Measurements from ENCODE around the gene CFAP46. TPM values are rescaled to one million over a fixed set of nuclear protein-coding genes. Genes with fewer than 3 reads are reported as not detected.

The CFAP46 gene
- total and polyA plus RNA-seq, 2 donors (not counting 1 experiment from before 2014, with no cell fraction given), result 0.07 TPM; not detected in 1

DNA sequence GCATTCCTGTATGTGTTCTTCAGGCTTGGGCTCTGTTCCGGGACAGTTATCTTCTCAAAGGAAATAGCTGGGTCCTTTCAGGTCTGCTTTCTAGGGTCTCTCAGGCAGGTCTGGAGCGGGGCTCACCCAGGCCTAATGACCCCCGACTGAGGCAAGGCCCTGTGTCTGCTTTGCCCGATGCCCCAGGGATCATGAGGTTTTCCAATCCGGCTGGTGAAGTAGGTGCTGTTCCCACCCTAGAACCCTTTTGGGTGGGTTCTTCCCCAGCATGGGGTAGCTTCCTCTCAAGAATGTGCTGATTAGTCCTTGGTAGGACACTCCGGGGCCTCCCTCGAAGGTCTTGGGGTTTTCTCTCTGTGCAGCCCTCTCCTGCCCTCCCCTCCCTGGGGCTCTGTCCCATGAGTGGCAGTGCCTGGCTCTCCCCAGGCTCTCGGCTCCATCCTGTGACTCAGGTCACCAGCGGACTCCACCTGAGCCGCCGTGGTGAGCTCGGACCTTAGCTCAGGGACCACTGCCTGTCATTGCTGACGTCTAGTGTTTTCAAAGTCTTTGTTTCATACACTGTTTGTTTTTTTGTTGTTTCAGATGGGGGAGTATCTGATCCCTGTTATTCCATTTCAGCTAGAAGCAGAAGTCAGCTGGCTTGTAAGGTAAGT is 85.4 kb downstream of the CFAP46 start:
- ATAC-seq (ENCODE audit: low read depth) (no peak), DNase-seq (no peak)
- H3K9me3 Mint-ChIP-seq (ENCODE audit: insufficient read depth), result no peaks in the 10 kb centered on the region
- Histone ChIP-seq H3K79me2 (ENCODE audit: control insufficient read depth, insufficient read depth, low read length) (no peaks in the 10 kb centered on the region), H3K4me1 (ENCODE audit: control insufficient read depth in 2 of 2, insufficient read depth in 2 of 2, low read length in 2 of 2) (no peaks in the 10 kb centered on the region), H3K27me3 (replicated peaks in 1 of 4; ENCODE audit: control extremely low read depth in 1 of 4, control insufficient read depth in 3 of 4, insufficient read depth in 4 of 4, low read length in 3 of 4) (no peaks in the 10 kb centered on the region), H3K36me3 (replicated peaks in 1 of 2; ENCODE audit: control extremely low read depth in 1 of 2, control insufficient read depth in 1 of 2, extremely low read depth in 1 of 2, insufficient read depth in 2 of 2, low read length in 1 of 2) (no peaks in the 10 kb centered on the region), H3K9me3 (ENCODE audit: control extremely low read depth in 1 of 3, control insufficient read depth in 2 of 3, insufficient read depth in 1 of 3, low read length in 2 of 3) (peaks cover 0 to 16% (median 3%) of the 10 kb centered on the region in 3 donors), H3K4me3 (ENCODE audit: control extremely low read depth in 1 of 5, extremely low read depth in 1 of 5, insufficient read depth in 1 of 5, low read depth in 2 of 5, low read length in 4 of 5) (no peak overlapping the region), H3K9ac (ENCODE audit: low read length) (no peak overlapping the region), H4K20me1 (ENCODE audit: control insufficient read depth, insufficient read depth, low read length, poor library complexity, severe bottlenecking) (no peaks in the 10 kb centered on the region), H2AFZ (ENCODE audit: insufficient read depth, low read depth, low read length, poor library complexity, severe bottlenecking) (no peak overlapping the region), H3K27ac (ENCODE audit: low read length in 2 of 2) (no peak overlapping the region), H3K4me2 (replicated peaks; ENCODE audit: low read depth, low read length, poor library complexity, severe bottlenecking) (no peak overlapping the region)
- H3K27ac Mint-ChIP-seq, result no peak overlapping the region
- H3K4me1 Mint-ChIP-seq, result no peaks in the 10 kb centered on the region
- H3K27me3 Mint-ChIP-seq, result peaks cover 17% of the 10 kb centered on the region
- POLR2A ChIA-PET, result no interaction called here
- TF ChIP-seq EZH2 (IDR thresholded peaks at IDR 0.05; ENCODE audit: borderline replicate concordance, insufficient read depth, low read depth, low read length, poor library complexity, severe bottlenecking), result no peak
- TF ChIP-seq, protein P1, sequence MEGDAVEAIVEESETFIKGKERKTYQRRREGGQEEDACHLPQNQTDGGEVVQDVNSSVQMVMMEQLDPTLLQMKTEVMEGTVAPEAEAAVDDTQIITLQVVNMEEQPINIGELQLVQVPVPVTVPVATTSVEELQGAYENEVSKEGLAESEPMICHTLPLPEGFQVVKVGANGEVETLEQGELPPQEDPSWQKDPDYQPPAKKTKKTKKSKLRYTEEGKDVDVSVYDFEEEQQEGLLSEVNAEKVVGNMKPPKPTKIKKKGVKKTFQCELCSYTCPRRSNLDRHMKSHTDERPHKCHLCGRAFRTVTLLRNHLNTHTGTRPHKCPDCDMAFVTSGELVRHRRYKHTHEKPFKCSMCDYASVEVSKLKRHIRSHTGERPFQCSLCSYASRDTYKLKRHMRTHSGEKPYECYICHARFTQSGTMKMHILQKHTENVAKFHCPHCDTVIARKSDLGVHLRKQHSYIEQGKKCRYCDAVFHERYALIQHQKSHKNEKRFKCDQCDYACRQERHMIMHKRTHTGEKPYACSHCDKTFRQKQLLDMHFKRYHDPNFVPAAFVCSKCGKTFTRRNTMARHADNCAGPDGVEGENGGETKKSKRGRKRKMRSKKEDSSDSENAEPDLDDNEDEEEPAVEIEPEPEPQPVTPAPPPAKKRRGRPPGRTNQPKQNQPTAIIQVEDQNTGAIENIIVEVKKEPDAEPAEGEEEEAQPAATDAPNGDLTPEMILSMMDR (IDR thresholded peaks at IDR 0.05), result no peak
- no peak overlapping the region for H3K4me3 Mint-ChIP-seq
- WGBS (ENCODE audit: insufficient coverage), result 98% methylated on average over 13 of the region's 13 CpGs
- intact Hi-C loops (cut with micrococcal nuclease), result no loop called here
- CTCF ChIA-PET, result no interaction called here

DNA sequence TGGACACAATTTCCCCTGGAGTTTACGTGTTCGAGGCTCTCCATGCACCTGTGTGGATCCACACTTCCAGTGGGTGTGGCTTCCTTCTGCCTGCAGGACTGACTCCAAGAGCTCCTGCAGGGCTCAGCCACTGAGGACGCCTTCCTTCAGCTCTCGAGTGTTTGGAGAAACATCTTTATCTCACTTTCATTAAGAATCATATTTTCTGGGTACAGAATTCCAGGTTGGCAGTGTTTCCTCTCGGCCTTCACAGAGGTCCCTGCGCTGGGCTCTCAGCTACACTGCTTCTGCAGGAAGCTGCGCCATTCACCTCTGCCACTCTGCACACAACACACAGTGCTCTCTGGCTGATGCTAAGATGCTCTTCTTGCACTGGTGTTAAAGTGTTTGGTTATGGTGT is 86.5 kb downstream of the CFAP46 start:
- 90% methylated on average over 4 of the region's 7 CpGs for WGBS (ENCODE audit: insufficient coverage)
- no peak overlapping the region for H3K27ac ChIP-seq (ENCODE audit: low read length in 2 of 2)
- H2AFZ ChIP-seq (ENCODE audit: insufficient read depth, low read depth, low read length, poor library complexity, severe bottlenecking), result no peak overlapping the region
- TF ChIP-seq, protein P1 (IDR thresholded peaks at IDR 0.05), result no peak
- TF ChIP-seq EZH2 (IDR thresholded peaks at IDR 0.05; ENCODE audit: borderline replicate concordance, insufficient read depth, low read depth, low read length, poor library complexity, severe bottlenecking), result no peak
- H3K9me3 ChIP-seq (ENCODE audit: control extremely low read depth in 1 of 3, control insufficient read depth in 2 of 3, insufficient read depth in 1 of 3, low read length in 2 of 3), result peaks cover 0 to 23% (median 3%) of the 10 kb centered on the region in 3 donors
- intact Hi-C loops (cut with micrococcal nuclease), result no loop called here
- H3K4me1 Mint-ChIP-seq, result no peaks in the 10 kb centered on the region
- DNase-seq (no peak), ATAC-seq (ENCODE audit: low read depth) (no peak)
- no peaks in the 10 kb centered on the region for H3K79me2 ChIP-seq (ENCODE audit: control insufficient read depth, insufficient read depth, low read length)
- no peaks in the 10 kb centered on the region for H3K27me3 ChIP-seq (replicated peaks in 1 of 4; ENCODE audit: control extremely low read depth in 1 of 4, control insufficient read depth in 3 of 4, insufficient read depth in 4 of 4, low read length in 3 of 4)
- peaks cover 17% of the 10 kb centered on the region for H3K27me3 Mint-ChIP-seq
- H3K4me3 ChIP-seq (ENCODE audit: control extremely low read depth in 1 of 5, extremely low read depth in 1 of 5, insufficient read depth in 1 of 5, low read depth in 2 of 5, low read length in 4 of 5), result no peak overlapping the region
- H3K4me2 ChIP-seq (replicated peaks; ENCODE audit: low read depth, low read length, poor library complexity, severe bottlenecking), result no peak overlapping the region
- H4K20me1 ChIP-seq (ENCODE audit: control insufficient read depth, insufficient read depth, low read length, poor library complexity, severe bottlenecking), result no peaks in the 10 kb centered on the region
- H3K27ac Mint-ChIP-seq, result no peak overlapping the region
- no peak overlapping the region for H3K9ac ChIP-seq (ENCODE audit: low read length)
- ChIA-PET CTCF (no interaction called here), POLR2A (no interaction called here)
- no peak overlapping the region for H3K4me3 Mint-ChIP-seq
- no peaks in the 10 kb centered on the region for H3K9me3 Mint-ChIP-seq (ENCODE audit: insufficient read depth)
- no peaks in the 10 kb centered on the region for H3K36me3 ChIP-seq (replicated peaks in 1 of 2; ENCODE audit: control extremely low read depth in 1 of 2, control insufficient read depth in 1 of 2, extremely low read depth in 1 of 2, insufficient read depth in 2 of 2, low read length in 1 of 2)
- no peaks in the 10 kb centered on the region for H3K4me1 ChIP-seq (ENCODE audit: control insufficient read depth in 2 of 2, insufficient read depth in 2 of 2, low read length in 2 of 2)
